HG03095 (cell line): ENCODE data around the gene TYW1B.
"Not testable (repeated sequence)": the region's sequence is repeated elsewhere in the genome, so short reads cannot be mapped to it uniquely, and the experiment has no call there.

Source experiments
- ATAC-seq: cut with Tn5 transposase; IDR thresholded peaks from one replicate; pipeline ENCODE4 v1.9.1; 2021; ENCODE audit warnings: moderate library complexity; ENCODE audit not compliant: unreplicated experiment

Gene TYW1B

GRCh38 chr7:72580142-72580770, 247.7 kb downstream of the TYW1B start:
- not testable (repeated sequence) for ATAC-seq

DNA sequence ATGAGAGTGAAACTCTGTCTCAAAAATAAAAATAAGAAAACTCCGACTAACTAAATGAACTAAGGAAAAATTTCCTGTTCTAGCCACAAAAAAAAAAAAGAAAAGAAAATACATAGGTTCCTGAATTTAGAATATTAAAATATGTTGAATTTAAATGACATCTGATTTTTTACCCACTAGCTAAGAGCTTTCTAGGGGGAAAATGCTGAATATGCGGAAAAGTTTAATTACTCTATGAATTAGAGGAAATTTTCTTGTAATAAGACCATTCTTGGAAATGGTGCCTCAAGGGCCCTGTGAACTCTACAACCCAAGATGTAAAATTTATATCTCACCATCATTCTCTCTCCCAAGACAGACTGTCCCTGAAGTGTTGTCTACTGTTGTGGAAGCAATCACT, 250.9 kb downstream of the TYW1B start:
- ATAC-seq = no peak

DNA sequence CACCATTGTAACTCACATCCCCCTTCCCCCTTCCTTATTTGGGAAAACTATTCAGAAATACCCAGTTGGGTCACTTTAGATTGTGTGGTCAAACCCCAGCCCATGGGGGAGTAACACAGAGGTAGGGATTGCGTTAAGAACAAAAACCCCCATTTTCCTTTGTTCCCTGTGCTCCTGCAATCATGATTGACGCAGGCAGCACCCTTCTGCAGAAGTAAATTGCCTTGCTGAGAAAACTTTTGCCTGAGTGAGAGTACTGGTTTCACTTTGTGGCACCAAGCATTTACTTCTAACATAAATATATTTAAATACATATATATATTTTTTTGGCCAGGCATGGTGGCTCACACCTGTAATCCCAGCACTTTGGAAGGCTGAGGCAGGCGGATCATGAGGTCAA, 266.0 kb downstream of the TYW1B start:
- ATAC-seq = not testable (repeated sequence)

- not testable (repeated sequence) for ATAC-seq
Observed at GRCh38 chr7:72559546-72559945, 268.5 kb downstream of the TYW1B start.

GRCh38 chr7:72556733-72557132, 271.3 kb downstream of the TYW1B start:
- ATAC-seq = not testable (repeated sequence)

DNA sequence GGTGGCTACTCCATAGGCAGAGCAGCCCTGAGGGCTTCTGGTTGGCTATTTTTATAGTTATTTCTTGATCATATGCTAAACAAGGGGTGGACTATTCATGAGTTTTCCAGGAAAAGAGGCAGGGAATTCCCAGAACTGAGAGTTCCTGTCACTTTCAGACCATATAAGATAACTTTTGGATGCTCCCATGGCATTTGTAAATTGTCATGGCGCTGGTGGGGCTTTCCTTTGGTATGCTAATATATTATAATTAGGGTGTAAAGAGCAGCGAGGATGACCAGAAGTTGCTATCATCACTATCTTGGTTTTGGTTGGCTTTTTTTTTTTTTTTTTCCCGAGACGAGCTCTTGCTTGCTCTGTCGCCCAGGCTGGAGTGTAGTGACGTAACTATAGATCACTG, 272.8 kb downstream of the TYW1B start:
- not testable (repeated sequence) for ATAC-seq

GRCh38 chr7:72554401-72554800, 273.6 kb downstream of the TYW1B start:
- not testable (repeated sequence) for ATAC-seq

- not testable (repeated sequence) for ATAC-seq
Observed at GRCh38 chr7:72550454-72550853, 277.5 kb downstream of the TYW1B start.

- not testable (repeated sequence) for ATAC-seq
Observed at GRCh38 chr7:72546586-72547237, 281.3 kb downstream of the TYW1B start.

DNA sequence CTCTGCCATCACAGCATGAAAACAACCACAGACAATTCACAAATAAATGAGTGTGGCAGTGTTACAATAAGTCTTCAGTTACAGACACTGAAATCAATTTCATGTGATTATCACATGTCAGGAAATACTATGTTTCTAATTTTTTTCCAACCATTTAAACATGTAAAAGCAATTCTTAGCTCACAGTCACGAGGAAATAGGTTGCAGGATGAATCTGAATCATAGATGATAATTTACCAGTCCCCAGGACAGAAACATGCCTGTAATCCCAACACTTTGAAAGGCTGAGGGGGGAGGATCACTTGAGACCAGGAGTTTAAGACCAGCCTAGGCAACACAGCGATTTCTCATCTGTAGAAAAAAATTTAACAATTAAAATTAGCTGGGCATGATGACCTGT, 283.5 kb downstream of the TYW1B start:
- not testable (repeated sequence) for ATAC-seq

GRCh38 chr7:72540923-72541322, 287.1 kb downstream of the TYW1B start:
- no peak for ATAC-seq

DNA sequence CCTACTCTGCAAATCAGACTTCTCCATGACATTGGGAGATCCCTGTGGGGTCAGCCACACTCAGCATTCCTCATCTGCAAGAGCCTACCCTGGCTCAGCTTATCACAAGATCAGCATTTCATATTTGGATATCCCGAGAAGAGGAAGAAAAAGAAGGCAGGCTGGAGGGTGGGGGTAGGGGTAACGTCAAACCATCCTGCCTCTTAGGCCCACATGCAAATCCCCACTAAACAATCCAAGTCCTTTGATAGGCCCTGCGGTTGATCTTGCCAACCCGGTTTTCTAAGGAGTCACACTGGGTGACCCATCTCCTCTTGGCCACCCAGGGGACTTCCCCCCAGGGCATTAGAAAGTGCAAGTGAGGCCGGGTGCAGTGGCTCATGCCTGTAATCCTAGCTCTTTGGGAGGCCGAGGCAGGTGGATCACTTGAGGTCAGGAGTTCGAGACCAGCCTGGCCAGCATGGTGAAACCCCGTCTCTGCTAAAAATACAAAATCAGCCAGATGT, 287.8 kb downstream of the TYW1B start:
- ATAC-seq = no peak

DNA sequence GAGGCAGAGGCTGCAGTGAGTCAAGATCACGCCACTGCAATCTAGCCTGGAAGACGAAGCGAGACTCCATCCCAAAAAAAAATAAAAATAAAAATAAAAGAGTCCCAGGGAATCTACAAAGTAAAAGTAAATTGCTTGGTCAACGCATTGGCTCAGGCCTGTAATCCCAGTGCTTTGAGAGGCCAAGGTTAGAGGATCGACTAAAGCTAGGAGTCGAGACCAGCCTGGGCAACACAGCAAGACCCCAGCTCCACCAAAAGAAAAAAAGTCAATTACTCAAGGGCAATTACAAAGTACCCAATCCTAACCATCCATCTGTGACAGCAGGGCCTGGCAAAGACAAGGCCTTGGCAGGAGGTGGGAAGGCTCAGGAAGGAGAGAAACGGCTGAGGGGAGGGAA, 288.3 kb downstream of the TYW1B start:
- ATAC-seq = no peak

DNA sequence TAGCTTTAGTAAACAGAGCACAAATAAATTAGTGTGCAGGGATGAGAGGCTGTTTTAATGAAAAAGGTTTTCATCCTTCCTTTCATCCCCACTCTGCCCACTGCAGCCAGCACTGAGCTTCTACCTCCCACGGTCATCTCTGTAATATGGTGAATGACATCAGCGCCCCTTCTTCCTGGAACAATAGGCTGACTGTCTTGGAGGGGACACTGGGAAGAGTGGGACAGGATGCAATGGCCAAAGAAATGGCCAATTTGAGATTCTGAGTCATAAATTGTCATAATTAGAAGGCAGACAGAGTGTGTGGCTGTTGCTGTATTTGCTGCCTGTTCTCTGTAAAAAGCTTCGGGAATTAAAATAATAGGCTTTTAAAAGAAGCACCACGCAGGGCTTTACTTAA, 289.1 kb downstream of the TYW1B start:
- no peak for ATAC-seq

DNA sequence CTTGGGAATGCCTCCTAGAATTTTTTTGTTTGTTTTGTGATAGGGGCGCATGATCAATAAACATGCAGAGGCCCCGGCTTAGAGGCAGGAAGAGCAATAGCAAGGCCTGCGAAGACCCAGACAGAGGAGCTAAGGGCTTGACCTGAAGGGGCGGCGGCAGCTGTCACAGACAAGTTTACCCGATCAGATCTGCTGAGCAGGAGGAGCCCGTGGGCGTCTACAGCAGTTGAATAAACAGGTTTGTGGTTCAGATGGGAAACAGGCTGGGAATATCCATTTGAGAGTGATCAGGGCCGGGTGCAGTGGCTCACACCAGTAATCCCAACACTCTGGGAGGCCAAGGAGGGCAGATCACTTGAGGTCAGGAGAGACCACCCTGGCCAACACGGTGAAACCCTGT, 289.9 kb downstream of the TYW1B start:
- no peak for ATAC-seq

DNA sequence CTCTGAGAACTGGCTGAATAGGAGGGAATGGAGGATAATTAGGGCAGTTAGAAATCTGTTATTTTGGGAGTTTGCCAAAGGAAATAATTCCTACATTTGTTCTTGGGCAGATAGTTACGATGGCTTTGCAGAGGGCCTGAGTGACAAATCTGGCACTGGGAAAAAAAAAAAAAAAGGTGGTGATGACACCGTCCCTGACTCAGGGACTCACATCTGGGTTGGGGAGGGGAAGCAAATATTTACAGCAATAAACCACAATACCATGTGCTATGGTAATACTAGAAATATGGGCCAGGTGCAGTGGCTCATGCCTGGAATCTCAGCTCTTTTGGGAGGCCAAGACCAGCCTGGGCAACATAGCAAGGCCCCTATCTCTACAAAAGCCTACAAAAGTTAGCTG, 292.0 kb downstream of the TYW1B start:
- not testable (repeated sequence) for ATAC-seq

DNA sequence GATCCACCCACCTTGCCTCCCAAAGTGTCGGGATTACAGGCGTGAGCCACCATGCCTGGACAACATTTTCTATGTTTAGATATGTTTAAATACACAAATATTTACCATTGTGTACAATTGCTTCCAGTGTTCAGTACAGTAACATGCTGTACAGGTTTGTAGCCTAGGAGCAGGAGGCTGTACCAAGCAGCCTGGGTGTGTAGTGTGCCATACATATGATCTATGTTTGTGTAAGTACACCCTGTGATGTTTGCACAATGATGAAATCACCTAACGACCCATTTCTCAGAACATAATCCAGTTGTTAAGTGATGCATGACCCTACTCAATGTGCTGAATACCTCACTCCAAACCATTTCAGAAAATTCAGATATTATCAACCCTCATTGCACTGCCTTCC, 297.0 kb downstream of the TYW1B start:
- not testable (repeated sequence) for ATAC-seq
